NCI-H146 (cell line): Measurements from ENCODE around the gene GPR62.
"Not testable (repeated sequence)": the region's sequence is repeated elsewhere in the genome, so short reads cannot be mapped to it uniquely, and the experiment has no call there.

Source experiments
- DNase-seq: peaks from one replicate; lab custom pipeline; 2025; lab: John Stamatoyannopoulos, UW

Gene GPR62

DNA sequence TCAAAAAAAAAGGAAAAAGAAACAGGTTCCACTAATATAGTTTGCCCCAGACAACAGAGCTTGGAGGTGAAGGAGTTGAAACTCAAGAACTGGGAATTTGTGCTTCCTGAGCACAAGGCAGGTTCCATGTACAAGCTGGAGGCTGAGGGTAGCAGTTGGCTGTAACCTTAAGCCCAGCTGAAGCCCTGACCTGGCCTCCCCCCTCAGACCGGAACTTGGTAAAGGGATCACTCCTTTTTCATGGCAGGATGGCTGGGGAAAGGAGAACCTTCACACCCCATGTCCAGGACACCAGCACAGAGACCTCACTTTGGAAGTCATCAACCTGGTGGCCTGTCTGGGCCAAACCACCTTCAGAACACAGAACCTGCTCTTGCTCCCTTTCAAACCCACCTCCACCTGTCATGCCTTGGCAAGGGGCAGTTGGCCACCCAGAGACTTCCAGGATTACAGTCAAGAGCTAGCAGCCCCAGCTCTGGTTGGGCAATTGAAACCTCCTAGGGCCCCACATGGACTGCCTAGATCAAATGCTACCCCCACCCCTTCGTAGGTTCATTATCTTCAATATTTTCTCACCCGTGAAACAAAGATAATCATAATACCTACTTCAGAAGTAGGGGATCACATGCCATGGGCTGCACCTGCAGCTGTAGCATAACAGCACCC lies 37.0 kb downstream of the GPR62 start:
- no peak for DNase-seq

DNA sequence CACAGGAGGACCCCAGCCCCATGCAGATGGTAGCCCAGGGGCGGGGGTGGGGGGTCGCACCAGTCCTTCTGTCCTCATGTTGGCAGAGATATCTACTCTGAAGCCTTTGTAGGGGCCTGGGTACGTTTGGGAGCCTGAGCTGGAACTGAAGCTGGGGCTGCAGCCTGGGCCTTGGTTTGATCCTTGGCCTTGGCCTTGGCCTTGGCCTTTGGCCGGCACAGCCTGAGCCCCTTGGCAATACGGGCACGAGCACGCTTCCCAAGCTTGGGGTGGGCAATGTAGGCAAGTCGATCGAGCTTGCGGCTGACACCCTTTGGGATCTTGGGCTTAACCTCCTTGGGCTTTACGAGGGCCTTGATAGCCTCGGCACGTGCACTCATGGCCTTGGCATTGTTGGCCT lies 38.5 kb downstream of the GPR62 start:
- not testable (repeated sequence) for DNase-seq

DNA sequence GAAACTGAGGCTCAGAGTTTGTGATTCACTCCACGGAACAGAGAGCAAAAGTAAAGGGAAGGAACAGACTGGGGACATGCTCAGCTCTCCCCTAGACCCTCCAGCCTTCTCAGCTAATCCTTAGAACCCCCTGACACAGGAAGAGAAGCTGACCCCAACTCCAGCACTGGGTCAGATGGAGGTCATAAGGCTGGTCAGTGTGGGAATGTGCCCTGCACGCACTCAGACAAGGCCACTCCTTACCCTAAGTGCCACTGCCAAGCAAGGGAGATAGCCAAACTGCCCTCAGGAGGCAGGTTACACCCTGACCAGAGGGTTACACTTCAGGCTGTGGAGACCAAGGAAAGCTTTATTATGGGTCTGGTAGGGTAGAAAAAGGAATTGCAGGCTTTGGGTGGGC lies 39.3 kb downstream of the GPR62 start:
- DNase-seq = no peak

DNA sequence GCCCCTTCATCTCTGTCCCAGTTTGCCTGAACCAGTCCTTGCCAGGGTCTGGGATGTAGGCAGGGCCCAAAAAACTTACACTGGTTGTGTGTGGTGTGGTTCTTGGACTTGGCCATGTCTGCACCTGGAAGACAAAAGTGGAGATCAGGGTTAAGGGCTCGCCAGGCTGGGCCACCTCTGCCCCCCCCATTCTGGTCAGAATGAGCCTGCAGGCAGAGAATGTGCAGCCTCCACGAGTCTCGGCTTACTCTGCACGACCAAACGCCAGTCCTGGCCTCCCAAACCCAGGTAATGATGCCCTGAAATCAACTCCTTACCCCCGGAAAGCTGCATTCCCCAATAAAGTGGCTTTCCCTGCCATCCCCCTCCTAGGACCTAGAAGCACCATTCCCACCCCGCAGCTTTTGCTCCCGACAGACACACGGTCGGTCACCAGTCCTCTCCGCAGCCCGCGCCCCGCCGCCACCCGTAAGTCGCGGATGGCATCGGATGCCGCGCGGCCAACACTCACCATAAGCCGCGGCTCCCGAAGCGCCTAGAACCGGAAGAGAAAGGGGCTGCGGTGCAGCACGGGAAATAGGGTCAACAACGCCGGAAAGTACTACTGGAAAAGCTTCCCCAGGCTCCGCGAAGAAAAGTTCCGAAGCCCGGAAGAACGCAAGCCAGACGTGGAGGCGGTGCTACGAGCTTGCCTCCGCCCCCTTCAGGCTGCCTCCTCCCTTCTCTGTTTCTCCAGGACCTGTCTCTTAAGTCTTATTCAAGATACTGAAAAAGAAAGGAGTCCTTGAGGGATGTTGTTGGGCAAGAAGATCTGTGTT lies 40.4 kb downstream of the GPR62 start, which contains the start of gene RPL29:
Gene RPL29, minus strand, starts transcription at position 550 of the 818 bp plus-strand sequence. Its CDS starts 434 bp downstream, at position 116.
- DNase-seq = peak; percentile 88

DNA sequence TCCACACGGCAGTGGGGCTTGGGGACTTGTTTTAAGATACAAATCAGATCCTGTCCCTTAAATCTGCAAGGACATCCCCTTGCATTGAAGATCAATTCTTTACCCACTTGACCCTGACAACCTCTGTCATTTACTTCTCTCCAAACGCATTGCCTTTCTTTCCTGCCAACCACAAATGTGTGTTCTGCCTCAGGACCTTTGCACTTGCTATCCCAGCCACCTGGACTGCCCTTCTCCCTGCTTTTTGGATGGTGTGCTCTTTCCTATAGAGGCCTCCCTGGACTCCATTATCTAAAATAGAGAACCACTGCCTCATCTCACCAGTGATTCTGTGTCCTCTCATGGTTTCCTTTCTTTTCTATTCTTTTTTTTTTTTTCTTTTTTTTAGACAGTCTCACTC lies 42.0 kb downstream of the GPR62 start:
- DNase-seq = no peak

DNA sequence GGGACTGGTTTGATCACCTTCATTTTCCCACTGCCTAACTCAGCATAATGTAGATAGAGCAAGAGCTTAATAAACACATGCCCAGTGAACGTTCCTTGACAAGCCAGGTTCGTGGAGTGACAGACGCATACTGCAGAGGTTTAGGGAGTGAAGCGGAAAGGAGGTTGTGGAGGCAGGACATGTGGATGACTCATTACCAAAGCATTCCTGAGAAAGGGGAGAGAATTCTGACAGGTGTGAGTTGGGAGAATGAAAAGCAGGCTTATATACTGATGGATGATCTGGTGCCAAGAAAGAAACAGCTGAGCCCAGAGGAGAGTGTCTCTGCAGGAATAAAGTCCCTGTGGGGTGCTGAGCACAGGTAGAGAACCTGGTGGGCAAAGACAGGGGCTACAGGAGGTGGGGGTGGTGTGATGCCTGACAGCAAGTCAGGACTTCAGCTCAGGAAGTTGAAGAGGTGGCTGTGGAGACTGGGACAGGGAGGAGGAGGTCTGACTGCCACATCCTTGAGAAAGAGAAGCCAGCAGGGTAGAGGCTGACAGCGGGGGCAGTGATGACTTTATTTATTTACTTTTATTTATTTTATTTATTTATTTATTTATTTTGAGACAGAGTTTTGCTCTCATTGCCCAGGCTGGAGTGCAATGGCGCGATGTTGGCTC lies 42.9 kb downstream of the GPR62 start:
- DNase-seq = peak; percentile 11

DNA sequence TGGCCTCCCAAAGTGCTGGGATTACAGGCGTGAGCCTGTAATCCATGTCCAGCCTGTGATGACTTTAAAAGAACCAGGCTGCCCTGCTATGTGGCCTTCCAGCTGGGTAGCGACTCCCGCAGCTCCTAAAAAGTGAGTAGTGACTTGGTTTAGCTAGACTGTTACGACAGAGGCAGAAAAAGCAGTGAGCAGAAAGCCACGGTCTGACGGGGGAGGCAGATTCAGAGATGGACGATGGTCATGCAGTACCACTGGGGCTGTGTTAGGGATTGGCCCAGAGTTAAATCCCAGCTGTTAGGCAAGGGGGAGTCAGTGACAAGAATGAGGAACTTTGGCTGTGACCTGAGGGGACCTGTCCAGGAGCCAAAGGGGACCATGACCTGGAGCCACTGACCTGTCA lies 43.6 kb downstream of the GPR62 start:
- DNase-seq = no peak

DNA sequence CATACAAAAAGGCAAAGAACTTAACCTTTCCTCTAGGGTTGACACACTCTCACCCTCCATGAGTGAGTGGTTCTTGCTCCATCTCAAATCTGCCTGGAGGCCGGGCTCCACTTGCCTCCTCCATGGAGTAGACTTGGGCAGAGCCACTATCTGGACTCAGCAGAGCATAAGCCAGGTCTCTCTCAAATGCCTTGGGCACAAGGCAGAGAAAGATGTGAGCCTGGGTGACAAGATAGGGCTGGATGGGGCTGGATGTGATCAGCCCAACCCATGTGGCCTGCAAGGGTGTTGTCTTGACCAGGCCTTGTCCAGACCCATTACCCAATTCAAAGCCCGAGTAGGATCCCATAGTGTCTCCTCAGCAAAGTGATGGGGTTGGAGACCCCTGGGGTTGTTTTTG lies 44.7 kb downstream of the GPR62 start:
- DNase-seq = no peak

DNA sequence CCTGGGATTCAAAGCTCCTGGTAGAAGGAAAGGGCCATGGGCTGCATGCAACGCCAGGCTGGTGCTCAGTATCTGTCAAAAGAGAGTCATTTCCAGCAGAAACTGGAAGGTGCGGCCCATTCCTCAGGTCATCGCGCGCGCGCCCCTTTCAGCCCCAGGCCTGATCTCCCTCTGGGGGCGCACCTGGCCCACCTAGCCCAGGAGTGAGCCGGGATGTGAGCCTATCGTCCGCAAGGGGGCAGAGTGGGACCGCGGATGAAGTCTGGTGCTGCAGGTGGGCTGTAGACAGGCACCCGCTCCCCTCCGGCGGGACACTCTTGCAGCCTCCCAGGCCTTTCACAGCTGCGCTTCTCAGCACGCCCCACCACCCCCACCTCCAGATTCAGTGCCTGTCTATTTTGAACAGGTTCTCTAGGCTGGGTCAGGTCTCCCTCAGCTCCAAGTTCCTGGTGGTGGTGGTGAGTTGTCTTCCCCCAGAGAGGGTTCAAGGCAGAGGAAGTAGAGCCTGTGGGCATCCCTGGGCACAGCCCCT lies 46.3 kb downstream of the GPR62 start:
- peak; percentile 76 for DNase-seq

DNA sequence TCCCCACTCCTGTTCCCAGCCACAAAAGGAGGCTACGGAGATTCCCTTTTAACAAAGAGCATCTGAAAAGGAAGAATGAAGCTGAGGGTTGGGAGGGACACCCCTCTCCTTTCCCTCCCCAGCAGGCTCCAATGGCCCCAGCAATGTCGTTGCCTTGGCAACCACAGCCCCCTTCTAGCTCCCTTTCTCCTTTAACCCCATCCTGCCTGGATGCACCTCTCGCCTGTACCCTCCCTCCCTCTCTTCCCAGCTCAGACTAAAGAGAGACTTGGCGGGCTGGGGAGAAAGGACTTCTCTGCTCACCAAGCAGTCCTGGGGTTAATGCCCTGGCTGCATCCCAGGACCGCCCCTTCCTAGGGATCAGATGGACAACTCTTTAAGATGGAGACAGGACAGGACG lies 47.6 kb downstream of the GPR62 start:
- DNase-seq = no peak

DNA sequence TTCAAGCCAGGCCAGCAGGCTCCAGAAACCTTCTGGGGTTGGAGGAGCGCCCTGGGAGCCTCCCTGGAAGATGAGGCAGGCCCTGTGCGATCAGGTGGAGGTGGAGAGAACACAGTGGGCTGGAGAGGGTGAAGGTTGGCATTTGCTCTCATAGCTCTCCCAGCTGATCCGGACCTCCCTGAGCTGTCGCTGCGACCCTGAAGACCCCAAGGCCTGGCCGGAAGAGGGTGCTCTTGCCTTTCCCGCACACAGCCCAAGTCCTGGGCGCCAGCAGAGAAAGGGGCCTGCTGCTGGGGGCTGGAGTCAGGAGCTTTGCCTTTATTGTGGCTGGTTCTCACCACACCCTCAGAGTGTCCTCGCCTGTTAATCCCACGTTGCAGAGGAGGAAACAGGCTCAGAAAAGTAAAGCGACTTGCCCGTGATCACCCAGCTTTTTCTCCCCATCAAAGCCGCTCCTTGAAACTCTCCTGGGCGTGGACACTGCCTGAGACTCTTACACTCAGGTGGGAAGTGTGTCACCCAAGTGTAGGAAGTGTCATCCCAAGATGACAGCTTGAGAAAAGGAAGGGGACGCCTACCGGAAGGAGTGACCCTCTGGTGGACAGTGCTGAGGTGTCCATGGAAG lies 49.1 kb downstream of the GPR62 start:
- peak; percentile 18 for DNase-seq

DNA sequence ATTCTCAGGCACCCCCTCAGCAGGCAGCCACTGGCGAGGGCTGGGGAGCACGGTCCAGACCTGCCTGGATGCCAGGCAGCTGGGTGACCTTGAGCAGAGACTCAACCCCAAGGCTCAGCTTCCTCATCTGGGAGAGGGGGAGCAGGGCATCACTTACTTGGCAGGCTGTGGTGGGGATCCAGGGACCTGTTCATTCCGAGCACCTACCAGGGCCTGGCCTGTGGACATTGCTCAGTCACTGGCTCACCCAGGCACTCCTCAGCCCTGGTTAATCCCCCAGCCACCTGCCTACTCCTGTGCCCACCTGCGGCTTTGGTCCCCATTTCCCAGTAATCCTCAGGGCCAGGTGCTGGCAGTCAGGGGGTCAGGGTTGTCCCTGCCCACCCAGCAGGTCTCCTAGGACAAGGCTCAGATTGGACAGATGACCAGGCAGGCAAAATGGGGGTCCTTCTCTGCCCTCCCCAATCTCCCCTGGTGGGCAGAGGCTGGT lies 49.8 kb downstream of the GPR62 start:
- DNase-seq = peak; percentile 37

DNA sequence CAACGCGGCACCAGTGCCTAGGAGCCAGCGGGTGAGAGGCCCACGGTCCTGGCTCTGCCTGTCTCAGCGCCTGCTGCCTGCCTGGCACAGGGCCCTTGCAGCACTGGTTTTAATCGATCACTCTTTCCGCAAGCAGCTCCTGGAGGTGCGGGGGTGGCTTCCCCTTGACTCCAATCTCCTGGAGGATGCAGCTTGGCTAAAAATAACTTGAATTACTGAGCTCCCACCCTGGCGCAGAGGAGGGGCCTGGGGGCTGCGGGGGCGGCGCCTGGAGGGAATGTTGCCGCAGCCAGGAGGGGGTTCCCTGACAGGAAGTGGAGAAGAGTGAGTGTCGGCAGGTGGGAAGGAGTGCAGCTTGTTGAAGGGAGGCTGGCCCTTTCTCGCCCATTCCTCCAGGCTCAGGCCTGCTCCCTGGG lies 50.4 kb downstream of the GPR62 start:
- DNase-seq = peak; percentile 78

DNA sequence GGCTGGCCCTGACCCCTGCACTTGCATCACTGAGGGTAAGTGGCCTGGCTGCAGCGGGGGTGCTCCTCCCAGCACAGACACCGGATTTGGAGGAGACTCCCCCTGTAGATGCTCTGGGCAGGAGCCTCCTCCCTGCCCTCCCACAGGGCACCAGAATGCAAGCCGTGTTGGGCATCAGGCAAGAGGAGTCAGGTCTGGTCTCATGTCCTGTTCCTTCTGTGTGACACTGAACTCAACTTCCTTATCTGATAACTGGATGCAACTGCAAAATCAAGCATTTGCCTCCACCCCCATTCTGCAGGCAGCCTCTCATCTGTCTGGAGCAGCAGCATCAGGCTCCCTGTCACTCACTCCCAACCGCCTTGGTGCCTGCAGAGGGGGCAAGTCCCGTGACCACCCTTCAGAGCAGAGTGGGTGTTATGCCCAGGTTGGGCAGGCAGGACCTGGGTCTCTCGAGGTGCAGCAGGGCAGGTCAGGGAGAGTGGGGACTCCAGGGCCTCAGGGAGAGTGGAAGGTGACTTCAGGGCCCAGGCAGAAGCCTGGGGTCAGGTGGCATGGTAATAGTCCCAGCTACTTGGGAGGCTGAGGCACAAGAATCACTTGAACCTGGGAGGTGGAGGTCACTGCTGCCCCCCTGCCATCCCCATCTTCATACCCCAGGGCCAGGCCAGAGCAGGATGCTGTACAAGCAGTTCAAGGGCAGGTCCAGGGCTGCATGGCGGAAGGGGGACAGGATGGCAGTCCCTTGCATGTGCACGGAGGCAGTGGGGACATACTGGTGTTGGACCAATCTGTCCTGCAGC lies 51.0 kb downstream of the GPR62 start:
- DNase-seq = no peak

DNA sequence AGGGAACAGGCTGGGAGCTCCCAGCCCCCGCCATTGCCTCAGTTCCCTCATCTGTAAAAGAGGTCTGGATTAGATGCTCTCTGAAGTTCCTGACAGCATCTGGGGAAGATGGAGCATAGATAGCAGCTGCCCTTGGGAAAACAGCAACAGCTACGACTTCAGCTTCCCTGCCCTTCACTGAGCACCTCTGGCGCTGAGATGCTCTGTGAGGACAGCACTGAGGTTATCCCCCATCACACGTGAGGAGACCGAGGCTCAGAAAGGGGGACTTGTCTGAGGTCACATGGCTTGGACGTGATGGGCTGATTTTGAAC lies 51.6 kb downstream of the GPR62 start:
- DNase-seq = no peak
